GM21576 (cell line): ENCODE data around the gene TCERG1L.
"Not testable (repeated sequence)": the region's sequence is repeated elsewhere in the genome, so short reads cannot be mapped to it uniquely, and the experiment has no call there.

Experiments used
- ATAC-seq: cut with Tn5 transposase; IDR thresholded peaks from one replicate; pipeline ENCODE4 v1.9.1; 2021; ENCODE audit warnings: mild to moderate bottlenecking, moderate library complexity; ENCODE audit not compliant: unreplicated experiment

Gene TCERG1L

GRCh38 chr10:131113709-131114291, 197.7 kb downstream of the TCERG1L start:
- no peak for ATAC-seq

GRCh38 chr10:131113165-131113564, 198.4 kb downstream of the TCERG1L start:
- ATAC-seq: no peak

- ATAC-seq: no peak
Observed at GRCh38 chr10:131112691-131113090, 198.8 kb downstream of the TCERG1L start.

- no peak for ATAC-seq
Observed at GRCh38 chr10:131111471-131112080, 199.9 kb downstream of the TCERG1L start.

DNA sequence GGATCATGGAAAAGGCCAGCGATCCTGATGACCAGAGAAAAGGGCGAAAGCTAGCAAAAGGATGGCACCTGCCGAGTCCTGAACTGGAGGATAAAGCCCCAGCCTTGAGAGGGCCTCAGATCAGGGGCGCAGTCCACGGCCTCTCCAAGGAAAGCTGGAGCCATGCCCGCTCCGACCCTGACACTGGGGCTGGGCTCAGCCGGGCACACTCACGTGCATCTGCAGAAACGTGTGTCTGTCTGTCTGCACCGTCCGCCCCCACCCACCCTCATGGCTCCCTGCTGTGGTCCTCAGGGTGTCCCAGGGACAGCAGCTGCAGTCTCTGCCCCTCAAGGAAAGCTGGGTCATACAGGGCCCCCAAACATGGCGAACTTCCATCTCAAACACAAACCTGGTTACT, 200.5 kb downstream of the TCERG1L start:
- ATAC-seq: no peak

DNA sequence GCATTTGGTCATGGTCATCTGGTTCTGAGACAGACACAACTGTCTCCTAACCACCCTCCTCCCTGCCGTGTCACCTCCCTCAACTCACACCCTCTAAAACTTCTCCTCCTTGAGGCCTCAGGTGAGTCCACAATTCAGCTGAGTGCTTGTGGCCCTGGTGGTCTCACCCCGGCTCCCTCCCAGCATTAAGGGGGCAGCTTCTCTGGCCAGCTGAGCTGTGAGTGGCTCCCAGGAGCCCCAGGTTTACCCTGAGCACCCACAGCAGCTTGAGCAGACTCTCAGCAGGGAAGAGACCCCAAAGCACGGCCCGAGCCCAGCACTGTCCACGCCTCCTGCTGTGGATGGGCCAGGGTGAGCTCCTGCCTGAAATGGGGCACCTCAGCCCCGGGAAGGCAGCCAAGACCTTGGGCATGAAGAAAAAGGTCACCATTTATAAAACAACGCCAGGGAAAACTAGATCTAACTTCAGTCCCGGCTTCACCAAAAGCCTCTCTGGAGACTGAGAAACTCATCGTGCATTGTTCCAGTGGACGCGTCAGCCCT, 201.2 kb downstream of the TCERG1L start:
- no peak for ATAC-seq

DNA sequence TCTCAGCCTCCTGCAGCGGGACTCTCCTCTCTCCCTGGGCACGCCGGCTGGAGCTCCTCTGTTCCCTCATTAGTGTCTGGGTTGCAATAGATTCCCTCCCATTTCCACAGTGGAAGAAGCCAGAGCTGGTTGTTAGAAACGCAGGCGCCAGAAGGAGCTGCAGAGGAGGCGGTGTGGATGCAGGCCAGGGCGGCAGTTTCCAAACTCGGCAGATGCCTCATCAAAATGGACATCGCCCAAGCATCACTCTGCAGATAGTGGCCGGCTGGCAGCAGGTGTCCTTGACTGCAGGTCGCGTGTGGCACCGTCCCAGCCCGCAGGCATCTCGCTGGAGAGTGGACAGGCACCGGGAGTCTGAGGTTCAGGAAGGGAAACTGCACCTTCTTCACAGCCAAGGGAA, 201.8 kb downstream of the TCERG1L start:
- no peak for ATAC-seq

GRCh38 chr10:131109291-131109690, 202.2 kb downstream of the TCERG1L start:
- no peak for ATAC-seq

DNA sequence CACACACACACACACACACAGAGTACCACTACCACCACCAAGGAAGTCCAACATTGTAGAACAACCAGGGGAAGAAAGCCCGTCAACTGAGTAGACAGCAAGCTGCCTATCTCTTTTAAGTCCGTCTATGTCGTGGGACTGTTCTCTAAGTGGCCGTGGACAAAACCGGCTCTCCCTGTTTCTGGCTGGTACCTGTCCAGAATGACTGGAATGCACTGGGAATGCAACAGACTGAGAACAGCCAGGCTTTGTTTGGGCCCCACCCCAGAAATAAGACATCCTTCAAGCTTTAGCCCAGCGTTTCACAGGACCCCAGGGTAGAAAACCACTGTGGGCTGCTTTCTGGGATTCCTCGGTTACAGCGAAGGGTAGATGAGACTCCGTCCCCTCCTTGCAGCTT, 203.6 kb downstream of the TCERG1L start:
- ATAC-seq: no peak

GRCh38 chr10:131102676-131103075, 208.8 kb downstream of the TCERG1L start:
- no peak for ATAC-seq

- no peak for ATAC-seq
Observed at GRCh38 chr10:131102147-131102546, 209.4 kb downstream of the TCERG1L start.

DNA sequence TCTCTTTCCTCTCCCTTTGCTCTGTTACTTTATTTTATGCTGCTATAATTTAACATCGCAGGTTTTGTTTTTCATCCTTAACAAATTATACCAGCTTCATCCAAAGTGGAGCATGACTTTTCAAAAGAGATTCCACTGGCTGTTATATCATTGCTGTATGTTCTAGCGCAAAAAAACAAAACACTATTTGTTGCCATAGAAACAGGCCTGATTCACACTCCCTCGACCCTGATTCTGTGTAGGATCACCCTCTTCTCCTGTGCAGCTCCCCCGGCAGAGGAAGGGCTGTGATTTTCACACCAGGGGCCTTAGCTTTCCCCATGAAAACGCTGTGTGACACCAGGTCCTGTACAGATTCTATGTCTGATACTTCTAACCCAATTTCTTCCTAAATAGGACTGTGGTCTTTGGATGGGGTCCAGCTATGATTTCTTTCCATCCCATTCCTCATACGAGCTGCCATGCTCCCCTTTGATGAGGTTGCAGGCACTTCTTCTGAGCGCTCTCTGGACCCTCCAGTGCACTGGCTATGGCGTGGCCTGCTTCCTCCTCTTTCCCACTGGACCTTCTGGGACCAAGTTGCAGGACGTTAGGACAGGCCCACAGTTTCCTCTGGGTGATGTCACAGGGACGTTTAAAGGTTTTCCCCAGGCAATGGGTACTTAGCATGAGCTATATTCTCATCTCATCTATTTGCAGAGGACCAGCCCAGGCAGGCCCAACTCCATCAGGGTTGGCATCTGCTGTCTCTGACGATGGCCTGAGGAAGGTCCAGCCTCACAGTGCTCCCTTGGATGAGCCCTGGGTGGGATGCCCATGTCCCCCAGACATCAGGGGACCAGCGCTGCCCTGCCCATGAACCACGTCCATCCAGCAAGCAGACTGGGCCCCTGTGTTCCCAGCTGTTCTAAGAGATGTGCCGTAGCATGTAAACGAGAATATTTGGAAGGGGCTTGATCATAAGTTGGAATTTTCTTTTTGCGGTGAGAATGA, 210.8 kb downstream of the TCERG1L start:
- not testable (repeated sequence) for ATAC-seq

GRCh38 chr10:131099028-131099726, 212.3 kb downstream of the TCERG1L start:
- no peak for ATAC-seq

GRCh38 chr10:131098416-131098952, 213.0 kb downstream of the TCERG1L start:
- no peak for ATAC-seq

- no peak for ATAC-seq
Observed at GRCh38 chr10:131096031-131096430, 215.5 kb downstream of the TCERG1L start.

- ATAC-seq: no peak
Observed at GRCh38 chr10:131095313-131095580, 216.3 kb downstream of the TCERG1L start.

- ATAC-seq: no peak
Observed at GRCh38 chr10:131094527-131095312, 216.8 kb downstream of the TCERG1L start.

GRCh38 chr10:131093795-131094366, 217.6 kb downstream of the TCERG1L start:
- ATAC-seq: no peak

DNA sequence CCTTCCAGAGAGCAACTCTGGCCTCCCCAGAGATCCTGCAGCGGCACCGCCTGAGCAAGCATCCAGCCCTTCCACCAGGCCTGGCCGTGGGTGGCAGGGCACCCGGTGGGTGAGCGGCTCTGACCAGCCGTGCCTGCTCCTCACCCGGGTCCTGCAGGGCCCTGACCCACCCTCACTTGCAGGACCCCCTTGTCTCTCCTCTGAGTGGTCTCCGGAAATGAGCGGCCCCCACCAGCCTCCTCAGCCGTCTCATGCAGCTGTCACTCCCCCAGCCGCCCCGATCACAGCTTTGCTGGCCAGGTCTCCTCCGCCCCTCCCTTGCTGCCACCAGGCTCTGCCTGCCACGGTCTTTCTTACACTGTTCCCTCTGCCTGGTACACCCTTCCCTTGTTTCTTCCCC, 218.2 kb downstream of the TCERG1L start:
- ATAC-seq: no peak

- ATAC-seq: no peak
Observed at GRCh38 chr10:131092876-131093275, 218.6 kb downstream of the TCERG1L start.
